NCI-H510A treated with DMSO at 0.1 percent for 48 hours (cell line): Measurements from ENCODE around the gene CCL4.
"Not testable (repeated sequence)": the region's sequence is repeated elsewhere in the genome, so short reads cannot be mapped to it uniquely, and the experiment has no call there.

Experiments
- DNase-seq: peaks from one replicate; lab custom pipeline; 2025; lab: John Stamatoyannopoulos, UW

CCL4 gene

GRCh38 chr17:36103401-36103975 is at the start of gene CCL4:
TSS of gene CCL4 (plus strand) at chr17:36103827. CDS start at chr17:36103906, 79 bp downstream.
- DNase-seq, result not testable (repeated sequence)

GRCh38 chr17:36055171-36055570 is 48.5 kb upstream of the CCL4 start:
- no peak for DNase-seq

GRCh38 chr17:36055921-36056520 is 47.6 kb upstream of the CCL4 start:
- DNase-seq, result no peak

GRCh38 chr17:36057911-36058310 is 45.7 kb upstream of the CCL4 start:
- no peak for DNase-seq

GRCh38 chr17:36059406-36059805 is 44.2 kb upstream of the CCL4 start:
- no peak for DNase-seq

GRCh38 chr17:36060816-36061215 is 42.8 kb upstream of the CCL4 start:
- DNase-seq, result no peak

- DNase-seq, result no peak
Observed at GRCh38 chr17:36063786-36064541, 39.7 kb upstream of the CCL4 start, which contains the start of gene CCL18. TSS of gene CCL18 (plus strand) at chr17:36064272. CDS start at chr17:36064343, 71 bp downstream.

GRCh38 chr17:36066365-36066985 is 37.2 kb upstream of the CCL4 start:
- DNase-seq, result no peak

GRCh38 chr17:36068524-36068923 is 35.1 kb upstream of the CCL4 start:
- DNase-seq, result no peak

- DNase-seq, result no peak
Observed at GRCh38 chr17:36069136-36069535, 34.5 kb upstream of the CCL4 start.

GRCh38 chr17:36070427-36070826 is 33.2 kb upstream of the CCL4 start:
- DNase-seq, result no peak

GRCh38 chr17:36071751-36072150 is 31.9 kb upstream of the CCL4 start:
- no peak for DNase-seq

- DNase-seq, result no peak
Observed at GRCh38 chr17:36072431-36073121, 31.1 kb upstream of the CCL4 start.

GRCh38 chr17:36074365-36074764 is 29.3 kb upstream of the CCL4 start:
- DNase-seq, result no peak

- not testable (repeated sequence) for DNase-seq
Observed at GRCh38 chr17:36081681-36082471, 21.8 kb upstream of the CCL4 start.

- not testable (repeated sequence) for DNase-seq
Observed at GRCh38 chr17:36082482-36083120, 21.0 kb upstream of the CCL4 start.

- DNase-seq, result not testable (repeated sequence)
Observed at GRCh38 chr17:36083691-36084090, 19.9 kb upstream of the CCL4 start.

GRCh38 chr17:36085765-36086164 is 17.9 kb upstream of the CCL4 start:
- no peak for DNase-seq

GRCh38 chr17:36086791-36087190 is 16.8 kb upstream of the CCL4 start:
- DNase-seq, result no peak

- not testable (repeated sequence) for DNase-seq
Observed at GRCh38 chr17:36087471-36087870, 16.2 kb upstream of the CCL4 start.
